Measurements from ENCODE around the gene SPTSSB. TPM values are rescaled to one million over a fixed set of nuclear protein-coding genes. Genes with fewer than 3 reads are reported as not detected.

Gene SPTSSB
- not detected in 2 replicates for total RNA-seq
- 0.19 TPM for total RNA-seq (2013)
- not detected in 2 replicates for polyA plus RNA-seq
- not detected in 2 replicates for polyA minus RNA-seq

GRCh38 chr3:161371441-161372320 is at the start of gene SPTSSB:
Gene SPTSSB, minus strand, starts transcription at chr3:161371517. Its CDS starts 25,194 bp downstream, at chr3:161346323.
- ChIA-PET CTCF (no interaction called here), POLR2A (no interaction called here)
- DNase-seq, result peak; percentile 7
- ATAC-seq (ENCODE audit: low read depth), result no peak
- Mint-ChIP-seq H3K27me3 (peaks cover 63% of the 10 kb centered on the region), H3K4me3 (peak within 1 kb of the TSS; percentile 80), H3K4me1 (peaks cover 16% of the 10 kb centered on the region), H3K27ac (no peak within 1 kb of the TSS), H3K9me3 (ENCODE audit: insufficient read depth) (no peaks in the 10 kb centered on the region)
- peak within 1 kb of the TSS; percentile 44 for H3K9ac ChIP-seq (ENCODE audit: low read length)
- H3K36me3 ChIP-seq (replicated peaks in 1 of 2; ENCODE audit: control extremely low read depth in 1 of 2, control insufficient read depth in 1 of 2, extremely low read depth in 1 of 2, insufficient read depth in 2 of 2, low read length in 1 of 2), result no peaks in the 10 kb centered on the region
- no peaks in the 10 kb centered on the region for H3K79me2 ChIP-seq (ENCODE audit: control insufficient read depth, insufficient read depth, low read length)
- peaks cover 0 to 12% (median 0%) of the 10 kb centered on the region in 3 donors for H3K9me3 ChIP-seq (ENCODE audit: control extremely low read depth in 1 of 3, control insufficient read depth in 2 of 3, insufficient read depth in 1 of 3, low read length in 2 of 3)
- peak within 1 kb of the TSS; percentile 64 for H2AFZ ChIP-seq (ENCODE audit: insufficient read depth, low read depth, low read length, poor library complexity, severe bottlenecking)
- H3K4me1 ChIP-seq (ENCODE audit: control insufficient read depth in 2 of 2, insufficient read depth in 2 of 2, low read length in 2 of 2), result peaks cover 19 to 20% of the 10 kb centered on the region in 2 donors
- H3K4me2 ChIP-seq (replicated peaks; ENCODE audit: low read depth, low read length, poor library complexity, severe bottlenecking), result peak within 1 kb of the TSS; percentile 65
- no peak within 1 kb of the TSS for H3K27ac ChIP-seq (ENCODE audit: low read length in 2 of 2)
- peaks cover 0 to 34% (median 26%) of the 10 kb centered on the region in 4 experiments for H3K27me3 ChIP-seq (replicated peaks in 1 of 4; ENCODE audit: control extremely low read depth in 1 of 4, control insufficient read depth in 3 of 4, insufficient read depth in 4 of 4, low read length in 3 of 4)
- 5% methylated on average over 50 of the region's 53 CpGs for WGBS (ENCODE audit: insufficient coverage)
- H3K4me3 ChIP-seq (ENCODE audit: control extremely low read depth in 1 of 5, extremely low read depth in 1 of 5, insufficient read depth in 1 of 5, low read depth in 2 of 5, low read length in 4 of 5), result peak within 1 kb of the TSS; percentile 10 to 50 (median 18)
- no peaks in the 10 kb centered on the region for H4K20me1 ChIP-seq (ENCODE audit: control insufficient read depth, insufficient read depth, low read length, poor library complexity, severe bottlenecking)
- intact Hi-C loops (cut with micrococcal nuclease), result no loop called here
- TF ChIP-seq, protein P1, sequence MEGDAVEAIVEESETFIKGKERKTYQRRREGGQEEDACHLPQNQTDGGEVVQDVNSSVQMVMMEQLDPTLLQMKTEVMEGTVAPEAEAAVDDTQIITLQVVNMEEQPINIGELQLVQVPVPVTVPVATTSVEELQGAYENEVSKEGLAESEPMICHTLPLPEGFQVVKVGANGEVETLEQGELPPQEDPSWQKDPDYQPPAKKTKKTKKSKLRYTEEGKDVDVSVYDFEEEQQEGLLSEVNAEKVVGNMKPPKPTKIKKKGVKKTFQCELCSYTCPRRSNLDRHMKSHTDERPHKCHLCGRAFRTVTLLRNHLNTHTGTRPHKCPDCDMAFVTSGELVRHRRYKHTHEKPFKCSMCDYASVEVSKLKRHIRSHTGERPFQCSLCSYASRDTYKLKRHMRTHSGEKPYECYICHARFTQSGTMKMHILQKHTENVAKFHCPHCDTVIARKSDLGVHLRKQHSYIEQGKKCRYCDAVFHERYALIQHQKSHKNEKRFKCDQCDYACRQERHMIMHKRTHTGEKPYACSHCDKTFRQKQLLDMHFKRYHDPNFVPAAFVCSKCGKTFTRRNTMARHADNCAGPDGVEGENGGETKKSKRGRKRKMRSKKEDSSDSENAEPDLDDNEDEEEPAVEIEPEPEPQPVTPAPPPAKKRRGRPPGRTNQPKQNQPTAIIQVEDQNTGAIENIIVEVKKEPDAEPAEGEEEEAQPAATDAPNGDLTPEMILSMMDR (IDR thresholded peaks at IDR 0.05), result no peak
- TF ChIP-seq EZH2 (IDR thresholded peaks at IDR 0.05; ENCODE audit: borderline replicate concordance, insufficient read depth, low read depth, low read length, poor library complexity, severe bottlenecking), result no peak

- Histone ChIP-seq H3K9me3 (ENCODE audit: control extremely low read depth in 1 of 3, control insufficient read depth in 2 of 3, insufficient read depth in 1 of 3, low read length in 2 of 3) (no peaks in the 10 kb centered on the region), H3K27ac (ENCODE audit: low read length in 2 of 2) (no peak overlapping the region), H3K4me2 (replicated peaks; ENCODE audit: low read depth, low read length, poor library complexity, severe bottlenecking) (no peak overlapping the region), H3K4me1 (ENCODE audit: control insufficient read depth in 2 of 2, insufficient read depth in 2 of 2, low read length in 2 of 2) (no peaks in the 10 kb centered on the region), H3K36me3 (replicated peaks in 1 of 2; ENCODE audit: control extremely low read depth in 1 of 2, control insufficient read depth in 1 of 2, extremely low read depth in 1 of 2, insufficient read depth in 2 of 2, low read length in 1 of 2) (no peaks in the 10 kb centered on the region), H3K79me2 (ENCODE audit: control insufficient read depth, insufficient read depth, low read length) (no peaks in the 10 kb centered on the region), H3K9ac (ENCODE audit: low read length) (no peak overlapping the region), H3K4me3 (ENCODE audit: control extremely low read depth in 1 of 5, extremely low read depth in 1 of 5, insufficient read depth in 1 of 5, low read depth in 2 of 5, low read length in 4 of 5) (no peak overlapping the region), H4K20me1 (ENCODE audit: control insufficient read depth, insufficient read depth, low read length, poor library complexity, severe bottlenecking) (no peaks in the 10 kb centered on the region), H3K27me3 (replicated peaks in 1 of 4; ENCODE audit: control extremely low read depth in 1 of 4, control insufficient read depth in 3 of 4, insufficient read depth in 4 of 4, low read length in 3 of 4) (peaks cover 0 to 2% (median 0%) of the 10 kb centered on the region in 4 experiments), H2AFZ (ENCODE audit: insufficient read depth, low read depth, low read length, poor library complexity, severe bottlenecking) (no peak overlapping the region)
- CTCF ChIA-PET, result interaction anchor here (3.9 kb wide), 1 partner anchor 463 kb away, joined by 19 read pairs; no protein-coding TSS in a partner anchor
- 92% methylated on average over 8 of the region's 8 CpGs for WGBS (ENCODE audit: insufficient coverage)
- no peak overlapping the region for H3K4me3 Mint-ChIP-seq
- DNase-seq (no peak), ATAC-seq (ENCODE audit: low read depth) (no peak)
- TF ChIP-seq EZH2 (IDR thresholded peaks at IDR 0.05; ENCODE audit: borderline replicate concordance, insufficient read depth, low read depth, low read length, poor library complexity, severe bottlenecking), result no peak
- TF ChIP-seq, protein P1 (IDR thresholded peaks at IDR 0.05), result no peak
- POLR2A ChIA-PET, result no interaction called here
- H3K27me3 Mint-ChIP-seq, result peaks cover 4% of the 10 kb centered on the region
- H3K9me3 Mint-ChIP-seq (ENCODE audit: insufficient read depth), result peaks cover 3% of the 10 kb centered on the region
- no peak overlapping the region for H3K27ac Mint-ChIP-seq
- intact Hi-C loops (cut with micrococcal nuclease), result loop anchor here (5.0 kb wide), 2 partner anchors 463 to 933 kb away; no protein-coding TSS in a partner anchor
- H3K4me1 Mint-ChIP-seq, result no peaks in the 10 kb centered on the region
These were observed 49.4 kb upstream of the SPTSSB start for GRCh38 chr3:161420746-161421145.
